Measurements from ENCODE around the gene ZNF592. TPM values are rescaled to one million over a fixed set of nuclear protein-coding genes. Genes with fewer than 3 reads are reported as not detected.

Gene ZNF592
- polyA plus RNA-seq, 1 donor (not counting 4 experiments of a cell fraction or from before 2014, with no cell fraction given), result 4.1 TPM

GRCh38 chr15:84852212-84852611, 103.8 kb downstream of the ZNF592 start:
- H3K79me2 ChIP-seq (ENCODE audit: control insufficient read depth, insufficient read depth, low read length), result no peaks in the 10 kb centered on the region
- no peak overlapping the region for H3K4me2 ChIP-seq (ENCODE audit: control insufficient read depth, extremely low read depth, insufficient read depth, low read depth, low read length)
- H3K9ac ChIP-seq (ENCODE audit: control insufficient read depth, extremely low read depth, insufficient read depth, low read length), result no peak overlapping the region
- no peaks in the 10 kb centered on the region for H3K9me3 ChIP-seq (ENCODE audit: control insufficient read depth, low read depth, low read length)
- dilution Hi-C loops (cut with MboI; ENCODE audit: extremely low pct_ligation_motif_present, low sequenced_read_pairs), result no loop called here
- no peaks in the 10 kb centered on the region for H4K20me1 ChIP-seq (ENCODE audit: control insufficient read depth, extremely low read depth, insufficient read depth, low read length)
- TF ChIP-seq EZH2 (IDR thresholded peaks at IDR 0.05; ENCODE audit: low read length) (no peak), CTCF (optimal IDR thresholded peaks at IDR 0.05 in 1 of 3, IDR thresholded peaks at IDR 0.05 in 1 of 3, conservative IDR thresholded peaks at IDR 0.05 in 1 of 3; ENCODE audit: extremely low read depth in 1 of 3, insufficient read depth in 2 of 3, low read length in 3 of 3) (no peak)
- no peaks in the 10 kb centered on the region for H3K36me3 ChIP-seq (ENCODE audit: control insufficient read depth in 2 of 2, extremely low read depth in 1 of 2, insufficient read depth in 2 of 2, low read length in 2 of 2)
- no peak overlapping the region for H2AFZ ChIP-seq (ENCODE audit: control insufficient read depth, low read length)
- no peaks in the 10 kb centered on the region for H3K4me1 ChIP-seq (ENCODE audit: control insufficient read depth, extremely low read depth, insufficient read depth, low read length)
- no peaks in the 10 kb centered on the region for H3K27me3 ChIP-seq (ENCODE audit: control insufficient read depth, extremely low read depth, insufficient read depth, low read length)
- H3K27ac ChIP-seq (ENCODE audit: control insufficient read depth, insufficient read depth, low read length), result no peak overlapping the region
- FAIRE-seq (no peak), DNase-seq (ENCODE audit: low read depth, low spot score) (no peak)
- no peaks in the 10 kb centered on the region for H3K9me1 ChIP-seq (ENCODE audit: control insufficient read depth, extremely low read depth, insufficient read depth, low read length)
- no peak overlapping the region for H3K4me3 ChIP-seq (ENCODE audit: control insufficient read depth in 2 of 3, extremely low read depth in 1 of 3, insufficient read depth in 2 of 3, low read depth in 1 of 3, low read length in 3 of 3)

GRCh38 chr15:84855136-84855535, 106.7 kb downstream of the ZNF592 start:
- dilution Hi-C loops (cut with MboI; ENCODE audit: extremely low pct_ligation_motif_present, low sequenced_read_pairs), result no loop called here
- Histone ChIP-seq H4K20me1 (ENCODE audit: control insufficient read depth, extremely low read depth, insufficient read depth, low read length) (no peaks in the 10 kb centered on the region), H3K9me1 (ENCODE audit: control insufficient read depth, extremely low read depth, insufficient read depth, low read length) (no peaks in the 10 kb centered on the region), H2AFZ (ENCODE audit: control insufficient read depth, low read length) (no peak overlapping the region), H3K4me3 (ENCODE audit: control insufficient read depth in 2 of 3, extremely low read depth in 1 of 3, insufficient read depth in 2 of 3, low read depth in 1 of 3, low read length in 3 of 3) (no peak overlapping the region), H3K27ac (ENCODE audit: control insufficient read depth, insufficient read depth, low read length) (no peak overlapping the region), H3K9ac (ENCODE audit: control insufficient read depth, extremely low read depth, insufficient read depth, low read length) (no peak overlapping the region), H3K9me3 (ENCODE audit: control insufficient read depth, low read depth, low read length) (no peaks in the 10 kb centered on the region), H3K4me1 (ENCODE audit: control insufficient read depth, extremely low read depth, insufficient read depth, low read length) (peaks cover 16% of the 10 kb centered on the region), H3K36me3 (ENCODE audit: control insufficient read depth in 2 of 2, extremely low read depth in 1 of 2, insufficient read depth in 2 of 2, low read length in 2 of 2) (no peaks in the 10 kb centered on the region), H3K4me2 (ENCODE audit: control insufficient read depth, extremely low read depth, insufficient read depth, low read depth, low read length) (no peak overlapping the region), H3K79me2 (ENCODE audit: control insufficient read depth, insufficient read depth, low read length) (no peaks in the 10 kb centered on the region), H3K27me3 (ENCODE audit: control insufficient read depth, extremely low read depth, insufficient read depth, low read length) (no peaks in the 10 kb centered on the region)
- no peak for DNase-seq (ENCODE audit: low read depth, low spot score)
- TF ChIP-seq CTCF (optimal IDR thresholded peaks at IDR 0.05 in 1 of 3, IDR thresholded peaks at IDR 0.05 in 1 of 3, conservative IDR thresholded peaks at IDR 0.05 in 1 of 3; ENCODE audit: extremely low read depth in 1 of 3, insufficient read depth in 2 of 3, low read length in 3 of 3) (no peak), EZH2 (IDR thresholded peaks at IDR 0.05; ENCODE audit: low read length) (no peak)
- FAIRE-seq, result no peak

Measured in keratinocyte (primary cell).